ENCODE results near the gene PLCB3. TPM values are rescaled to one million over a fixed set of nuclear protein-coding genes. Genes with fewer than 3 reads are reported as not detected.

Gene PLCB3
- total and polyA plus RNA-seq, 4 donors, result 12.7 to 16.9 (median 14.5) TPM

DNA sequence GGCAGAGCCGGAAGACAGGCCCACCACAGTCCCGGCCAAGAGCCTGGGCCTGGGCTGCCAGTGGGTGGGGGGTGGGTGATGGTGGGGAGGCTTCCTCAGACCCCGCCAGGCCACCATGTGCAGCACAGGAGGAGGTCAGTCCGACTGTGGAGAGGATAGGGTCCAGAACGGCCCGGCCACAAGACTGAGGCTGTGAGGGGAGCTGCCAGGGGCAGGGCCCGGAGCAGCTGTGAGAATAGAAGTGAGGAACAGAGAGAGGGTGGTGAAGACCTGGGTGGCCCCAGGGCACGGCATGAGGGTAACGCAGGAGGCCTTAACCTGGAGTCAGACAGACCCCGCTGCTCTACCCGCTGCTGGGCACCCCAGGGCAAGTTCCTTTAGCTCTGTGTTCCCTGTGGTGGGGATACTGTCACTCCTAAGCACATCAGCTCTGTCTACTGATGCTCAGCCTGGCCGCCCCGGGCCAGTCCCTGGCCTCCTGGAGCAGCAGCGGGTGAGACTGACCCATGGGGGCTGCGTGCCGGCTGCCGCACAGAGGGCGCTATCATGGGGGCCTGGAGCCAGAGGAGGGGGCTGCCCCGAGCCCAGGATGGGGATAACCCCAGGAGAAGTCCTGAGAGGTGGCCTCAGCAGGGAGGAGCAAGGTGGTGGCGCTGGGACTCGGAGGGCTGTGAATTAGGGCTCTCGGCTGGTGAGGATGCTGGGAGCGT lies 43.1 kb upstream of the PLCB3 start:
- Histone ChIP-seq H3K4me3 (ENCODE audit: low read depth, low read length) (no peak overlapping the region), H3K27me3 (ENCODE audit: control insufficient read depth, insufficient read depth, low read length) (no peaks in the 10 kb centered on the region), H3K4me1 (ENCODE audit: control insufficient read depth, insufficient read depth, low read length) (peaks cover 23% of the 10 kb centered on the region), H3K9me3 (ENCODE audit: control insufficient read depth, insufficient read depth, low read length) (no peaks in the 10 kb centered on the region), H3K36me3 (ENCODE audit: control insufficient read depth, insufficient read depth, low read length) (peaks cover 76% of the 10 kb centered on the region), H3K27ac (ENCODE audit: low read depth, low read length) (peak overlapping the region; percentile 75)
- DNase-seq (ENCODE audit: low read depth in 4 of 6, low spot score in 6 of 6), result no peak
- WGBS (ENCODE audit: insufficient coverage), result 81% methylated on average over 23 of the region's 23 CpGs

DNA sequence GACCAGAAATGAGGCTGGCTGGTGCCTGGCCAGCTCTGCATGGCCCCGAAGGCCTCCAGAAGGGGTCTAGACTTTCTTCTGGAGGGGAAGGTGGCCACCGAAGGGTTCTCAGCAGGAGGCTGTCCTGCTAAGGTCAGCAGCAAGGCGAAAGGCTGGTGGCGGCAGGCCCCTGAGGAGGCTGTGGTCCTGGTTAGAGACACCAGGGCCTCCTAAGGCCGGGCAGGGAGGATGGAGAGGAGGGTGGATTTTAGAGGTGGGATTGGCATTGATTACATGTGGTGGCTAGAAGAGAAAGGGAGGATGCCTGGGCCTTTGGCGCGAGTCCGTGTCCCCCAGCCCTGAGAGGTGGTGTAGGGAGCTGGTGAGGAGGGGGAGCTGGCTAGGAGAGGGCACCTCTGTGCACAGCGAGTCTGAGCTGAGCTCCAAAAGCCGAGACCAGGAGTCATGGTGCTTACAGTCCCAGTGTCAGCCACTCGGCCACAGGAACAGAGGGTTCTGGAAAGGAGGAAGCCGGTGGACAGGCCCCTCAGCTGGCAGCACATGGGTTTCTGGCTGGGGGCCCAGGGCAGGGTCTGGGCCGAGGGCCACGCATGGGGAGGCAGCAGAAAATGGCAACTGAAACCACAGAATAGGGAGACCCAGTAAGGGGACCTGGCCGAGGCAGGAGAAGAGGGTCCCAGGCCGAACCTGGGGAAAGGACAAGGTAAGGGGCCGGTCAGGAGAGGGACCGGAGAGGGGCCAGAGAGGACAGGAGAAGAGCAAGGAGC lies 42.4 kb upstream of the PLCB3 start:
- WGBS (ENCODE audit: insufficient coverage), result 75% methylated on average over 18 of the region's 18 CpGs
- H3K36me3 ChIP-seq (ENCODE audit: control insufficient read depth, insufficient read depth, low read length), result peaks cover 69% of the 10 kb centered on the region

DNA sequence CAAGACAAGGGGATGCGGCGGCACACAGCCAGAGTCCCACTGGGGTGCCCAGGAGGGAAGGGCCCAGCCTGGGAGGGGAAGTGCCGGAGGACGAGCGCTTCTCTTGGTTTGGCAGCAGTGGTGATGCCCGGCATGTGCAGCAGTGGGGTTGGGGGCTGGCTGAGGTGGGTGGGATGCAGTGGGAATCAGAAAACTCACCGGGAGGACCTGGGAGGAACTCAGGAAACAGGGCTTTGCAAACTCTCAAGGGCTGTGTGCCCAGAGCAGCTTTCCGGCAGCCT lies 41.8 kb upstream of the PLCB3 start:
- H3K27ac ChIP-seq (ENCODE audit: low read depth, low read length), result no peak overlapping the region
- WGBS (ENCODE audit: insufficient coverage), result 80% methylated on average over 8 of the region's 8 CpGs
- no peak for DNase-seq (ENCODE audit: low read depth in 4 of 6, low spot score in 6 of 6)
- H3K4me1 ChIP-seq (ENCODE audit: control insufficient read depth, insufficient read depth, low read length), result peaks cover 18% of the 10 kb centered on the region
- no peaks in the 10 kb centered on the region for H3K9me3 ChIP-seq (ENCODE audit: control insufficient read depth, insufficient read depth, low read length)
- H3K27me3 ChIP-seq (ENCODE audit: control insufficient read depth, insufficient read depth, low read length), result no peaks in the 10 kb centered on the region
- peaks cover 64% of the 10 kb centered on the region for H3K36me3 ChIP-seq (ENCODE audit: control insufficient read depth, insufficient read depth, low read length)
- no peak overlapping the region for H3K4me3 ChIP-seq (ENCODE audit: low read depth, low read length)

More for the DNA sequence above, 42.4 kb upstream of the PLCB3 start:
- Histone ChIP-seq H3K9me3 (ENCODE audit: control insufficient read depth, insufficient read depth, low read length) (no peaks in the 10 kb centered on the region), H3K4me3 (ENCODE audit: low read depth, low read length) (no peak overlapping the region), H3K27me3 (ENCODE audit: control insufficient read depth, insufficient read depth, low read length) (no peaks in the 10 kb centered on the region), H3K27ac (ENCODE audit: low read depth, low read length) (no peak overlapping the region), H3K4me1 (ENCODE audit: control insufficient read depth, insufficient read depth, low read length) (peaks cover 23% of the 10 kb centered on the region)
- no peak for DNase-seq (ENCODE audit: low read depth in 4 of 6, low spot score in 6 of 6)

DNA sequence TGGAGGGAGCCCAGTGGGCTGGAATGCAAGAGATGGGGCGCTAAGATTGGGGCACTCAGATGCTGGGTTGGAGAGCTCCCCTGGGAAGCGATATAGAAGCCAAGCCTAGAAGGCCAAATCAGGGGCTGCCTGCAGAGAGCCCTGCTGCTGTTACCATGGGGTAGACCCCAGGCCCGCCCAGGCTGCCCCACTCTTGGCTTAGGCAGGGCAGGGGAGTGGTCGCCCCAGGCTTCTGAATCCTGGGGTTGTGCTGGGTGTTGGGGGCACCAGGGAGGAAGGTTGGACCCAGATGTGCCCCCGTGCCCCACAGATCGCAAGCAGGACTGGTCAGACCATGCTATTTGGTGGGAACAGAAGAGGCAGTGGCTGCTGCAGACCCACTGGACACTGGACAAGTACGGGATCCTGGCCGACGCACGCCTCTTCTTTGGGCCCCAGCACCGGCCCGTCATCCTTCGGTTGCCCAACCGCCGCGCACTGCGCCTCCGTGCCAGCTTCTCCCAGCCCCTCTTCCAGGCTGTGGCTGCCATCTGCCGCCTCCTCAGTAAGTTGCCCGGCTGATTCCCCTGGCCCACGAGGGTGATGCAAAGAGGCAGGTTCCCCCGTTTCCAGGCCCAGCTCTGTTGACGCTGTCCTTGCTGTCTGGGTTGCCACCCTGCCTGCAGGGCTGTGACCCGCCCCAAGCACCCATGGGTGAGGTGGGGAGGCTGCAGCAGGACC lies 40.9 kb upstream of the PLCB3 start:
- WGBS (ENCODE audit: insufficient coverage), result 92% methylated on average over 24 of the region's 24 CpGs
- H3K9me3 ChIP-seq (ENCODE audit: control insufficient read depth, insufficient read depth, low read length), result no peaks in the 10 kb centered on the region
- peaks cover 18% of the 10 kb centered on the region for H3K4me1 ChIP-seq (ENCODE audit: control insufficient read depth, insufficient read depth, low read length)
- H3K27me3 ChIP-seq (ENCODE audit: control insufficient read depth, insufficient read depth, low read length), result no peaks in the 10 kb centered on the region
- peaks cover 54% of the 10 kb centered on the region for H3K36me3 ChIP-seq (ENCODE audit: control insufficient read depth, insufficient read depth, low read length)
- no peak overlapping the region for H3K27ac ChIP-seq (ENCODE audit: low read depth, low read length)
- no peak for DNase-seq (ENCODE audit: low read depth in 4 of 6, low spot score in 6 of 6)
- H3K4me3 ChIP-seq (ENCODE audit: low read depth, low read length), result no peak overlapping the region

DNA sequence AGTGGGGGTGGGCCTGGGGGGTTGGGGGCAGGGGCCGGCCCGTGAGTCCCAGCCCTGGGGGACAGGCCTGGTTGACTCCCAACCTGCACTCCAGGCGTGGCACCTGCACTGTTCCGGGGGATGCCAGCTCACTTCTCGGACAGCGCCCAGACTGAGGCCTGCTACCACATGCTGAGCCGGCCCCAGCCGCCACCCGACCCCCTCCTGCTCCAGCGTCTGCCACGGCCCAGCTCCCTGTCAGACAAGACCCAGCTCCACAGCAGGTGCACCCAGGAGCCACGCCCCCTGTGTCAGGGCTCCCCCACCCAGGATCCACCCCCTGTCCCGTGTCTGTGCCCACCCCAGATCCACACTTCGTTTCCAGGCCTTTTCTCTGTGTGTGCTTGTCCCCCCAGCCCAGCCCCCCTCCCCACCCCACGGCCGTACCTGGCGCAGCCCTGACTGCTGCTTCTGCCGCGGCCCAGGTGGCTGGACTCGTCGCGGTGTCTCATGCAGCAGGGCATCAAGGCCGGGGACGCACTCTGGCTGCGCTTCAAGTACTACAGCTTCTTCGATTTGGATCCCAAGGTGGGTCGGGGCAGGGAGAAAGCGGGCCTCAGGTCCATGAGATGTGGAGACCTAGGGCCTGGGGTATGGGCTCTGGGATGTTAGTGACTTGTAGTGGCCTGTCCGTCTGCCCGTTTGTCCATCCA lies 40.0 kb upstream of the PLCB3 start:
- WGBS (ENCODE audit: insufficient coverage), result 86% methylated on average over 26 of the region's 30 CpGs
- DNase-seq (ENCODE audit: low read depth in 4 of 6, low spot score in 6 of 6), result no peak

DNA sequence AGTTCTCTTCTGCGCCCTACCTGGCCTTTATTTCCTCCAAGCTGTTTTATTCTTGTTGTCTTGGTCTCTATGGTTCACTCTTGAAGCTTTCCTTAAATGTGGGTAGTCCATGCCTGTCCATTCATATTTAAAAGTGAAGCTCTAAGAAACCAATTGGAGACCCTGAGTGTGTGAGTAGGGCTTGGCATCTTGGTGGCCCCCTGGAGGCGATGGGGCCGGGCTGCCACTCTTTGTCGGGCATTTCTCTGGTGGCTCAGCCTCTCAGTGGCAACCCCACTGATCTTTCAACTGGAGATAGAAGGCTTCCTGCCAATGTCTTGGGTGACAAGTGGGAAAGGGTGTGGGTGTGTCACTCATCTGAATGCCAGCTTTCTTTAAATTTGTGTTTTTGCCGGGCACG lies 34.5 kb upstream of the PLCB3 start:
- H3K27ac ChIP-seq (ENCODE audit: low read depth, low read length), result no peak overlapping the region
- 64% methylated on average over 5 of the region's 6 CpGs for WGBS (ENCODE audit: insufficient coverage)
- no peak for DNase-seq (ENCODE audit: low read depth in 4 of 6, low spot score in 6 of 6)
- H3K27me3 ChIP-seq (ENCODE audit: control insufficient read depth, insufficient read depth, low read length), result no peaks in the 10 kb centered on the region
- peaks cover 24% of the 10 kb centered on the region for H3K36me3 ChIP-seq (ENCODE audit: control insufficient read depth, insufficient read depth, low read length)
- H3K9me3 ChIP-seq (ENCODE audit: control insufficient read depth, insufficient read depth, low read length), result no peaks in the 10 kb centered on the region
- H3K4me3 ChIP-seq (ENCODE audit: low read depth, low read length), result no peak overlapping the region
- H3K4me1 ChIP-seq (ENCODE audit: control insufficient read depth, insufficient read depth, low read length), result peaks cover 10% of the 10 kb centered on the region

More for the DNA sequence above, 40.0 kb upstream of the PLCB3 start:
- Histone ChIP-seq H3K27ac (ENCODE audit: low read depth, low read length) (no peak overlapping the region), H3K4me3 (ENCODE audit: low read depth, low read length) (no peak overlapping the region), H3K4me1 (ENCODE audit: control insufficient read depth, insufficient read depth, low read length) (peaks cover 18% of the 10 kb centered on the region), H3K9me3 (ENCODE audit: control insufficient read depth, insufficient read depth, low read length) (no peaks in the 10 kb centered on the region), H3K27me3 (ENCODE audit: control insufficient read depth, insufficient read depth, low read length) (no peaks in the 10 kb centered on the region), H3K36me3 (ENCODE audit: control insufficient read depth, insufficient read depth, low read length) (peaks cover 46% of the 10 kb centered on the region)

DNA sequence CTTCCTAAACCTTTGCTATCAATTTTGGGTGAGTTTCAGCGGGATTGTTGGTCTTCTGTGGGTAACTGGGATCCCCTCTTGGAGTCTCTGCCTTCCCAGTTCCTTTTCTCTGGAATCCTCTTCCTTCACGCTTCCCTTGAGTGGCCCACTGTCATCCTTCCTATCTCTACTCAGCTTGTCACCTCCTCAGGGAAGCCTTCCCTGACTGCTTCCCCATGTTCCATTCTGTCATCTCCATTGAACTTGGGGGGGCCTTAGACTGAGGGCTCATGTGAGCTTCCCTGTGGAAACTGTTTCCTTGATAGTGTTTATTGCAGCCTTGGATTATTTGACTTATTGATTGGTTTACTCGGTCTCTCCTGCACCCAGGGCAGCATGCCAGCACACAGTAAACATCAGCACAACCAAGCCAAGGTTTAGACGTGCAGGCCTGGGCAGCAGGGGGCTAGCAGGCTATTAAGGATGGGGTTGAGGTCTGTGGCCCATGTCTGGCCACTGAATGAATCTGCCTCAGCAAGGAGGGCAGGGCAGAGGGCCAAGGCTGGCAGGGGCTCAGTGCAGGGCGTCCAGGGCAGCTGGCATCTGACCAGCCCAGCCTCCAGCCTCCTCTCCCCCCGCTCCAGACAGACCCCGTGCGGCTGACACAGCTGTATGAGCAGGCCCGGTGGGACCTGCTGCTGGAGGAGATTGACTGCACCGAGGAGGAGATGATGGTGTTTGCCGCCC lies 32.5 kb upstream of the PLCB3 start:
- no peak for DNase-seq (ENCODE audit: low read depth in 4 of 6, low spot score in 6 of 6)
- peaks cover 34% of the 10 kb centered on the region for H3K36me3 ChIP-seq (ENCODE audit: control insufficient read depth, insufficient read depth, low read length)
- H3K27ac ChIP-seq (ENCODE audit: low read depth, low read length), result no peak overlapping the region
- no peaks in the 10 kb centered on the region for H3K9me3 ChIP-seq (ENCODE audit: control insufficient read depth, insufficient read depth, low read length)
- H3K27me3 ChIP-seq (ENCODE audit: control insufficient read depth, insufficient read depth, low read length), result no peaks in the 10 kb centered on the region
- H3K4me1 ChIP-seq (ENCODE audit: control insufficient read depth, insufficient read depth, low read length), result peaks cover 10% of the 10 kb centered on the region
- WGBS (ENCODE audit: insufficient coverage), result 68% methylated on average over 5 of the region's 11 CpGs
- no peak overlapping the region for H3K4me3 ChIP-seq (ENCODE audit: low read depth, low read length)

DNA sequence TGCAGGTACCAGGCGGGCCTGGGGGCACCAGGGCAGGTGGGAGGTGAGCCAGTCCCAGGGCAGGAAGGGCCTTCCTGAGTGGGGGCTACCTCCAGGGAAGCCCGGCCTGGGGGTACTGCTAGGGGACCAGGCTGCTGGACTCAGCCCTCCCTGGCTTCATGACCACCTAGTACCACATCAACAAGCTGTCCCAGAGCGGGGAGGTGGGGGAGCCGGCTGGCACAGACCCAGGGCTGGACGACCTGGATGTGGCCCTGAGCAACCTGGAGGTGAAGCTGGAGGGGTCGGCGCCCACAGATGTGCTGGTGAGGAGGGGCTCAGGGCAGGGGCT lies 32.0 kb upstream of the PLCB3 start:
- 86% methylated on average over 6 of the region's 7 CpGs for WGBS (ENCODE audit: insufficient coverage)
- peaks cover 10% of the 10 kb centered on the region for H3K4me1 ChIP-seq (ENCODE audit: control insufficient read depth, insufficient read depth, low read length)
- H3K9me3 ChIP-seq (ENCODE audit: control insufficient read depth, insufficient read depth, low read length), result no peaks in the 10 kb centered on the region
- no peaks in the 10 kb centered on the region for H3K27me3 ChIP-seq (ENCODE audit: control insufficient read depth, insufficient read depth, low read length)
- no peak for DNase-seq (ENCODE audit: low read depth in 4 of 6, low spot score in 6 of 6)
- no peak overlapping the region for H3K27ac ChIP-seq (ENCODE audit: low read depth, low read length)
- H3K36me3 ChIP-seq (ENCODE audit: control insufficient read depth, insufficient read depth, low read length), result peaks cover 39% of the 10 kb centered on the region
- H3K4me3 ChIP-seq (ENCODE audit: low read depth, low read length), result no peak overlapping the region

DNA sequence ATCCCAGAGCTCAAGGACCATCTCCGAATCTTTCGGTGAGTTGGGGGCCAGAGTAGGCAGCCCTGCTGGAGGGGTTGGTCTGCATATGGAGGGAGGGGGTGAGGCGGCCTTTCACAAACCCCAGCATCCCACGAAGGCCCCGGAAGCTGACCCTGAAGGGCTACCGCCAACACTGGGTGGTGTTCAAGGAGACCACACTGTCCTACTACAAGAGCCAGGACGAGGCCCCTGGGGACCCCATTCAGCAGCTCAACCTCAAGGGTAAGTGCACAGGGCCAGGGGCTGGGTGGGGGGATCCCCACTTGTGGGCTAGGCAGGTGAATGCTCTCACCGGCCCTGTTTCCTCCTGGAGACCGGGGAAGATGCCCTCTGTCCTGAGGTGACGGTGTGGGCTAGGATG lies 31.6 kb upstream of the PLCB3 start:
- H3K4me1 ChIP-seq (ENCODE audit: control insufficient read depth, insufficient read depth, low read length), result peaks cover 14% of the 10 kb centered on the region
- peaks cover 44% of the 10 kb centered on the region for H3K36me3 ChIP-seq (ENCODE audit: control insufficient read depth, insufficient read depth, low read length)
- H3K9me3 ChIP-seq (ENCODE audit: control insufficient read depth, insufficient read depth, low read length), result no peaks in the 10 kb centered on the region
- no peak overlapping the region for H3K27ac ChIP-seq (ENCODE audit: low read depth, low read length)
- H3K27me3 ChIP-seq (ENCODE audit: control insufficient read depth, insufficient read depth, low read length), result no peaks in the 10 kb centered on the region
- WGBS (ENCODE audit: insufficient coverage), result 86% methylated on average over 6 of the region's 10 CpGs
- H3K4me3 ChIP-seq (ENCODE audit: low read depth, low read length), result no peak overlapping the region
- no peak for DNase-seq (ENCODE audit: low read depth in 4 of 6, low spot score in 6 of 6)
